Heart right ventricle (tissue), 16 donors: ENCODE data around the gene SPTBN4. TPM values are rescaled to one million over a fixed set of nuclear protein-coding genes. Genes with fewer than 3 reads are reported as not detected.
A peak's percentile ranks its signal among the peaks of the same experiment; 100 is the strongest.

Experiments
- ATAC-seq, 8 donors: fragments of 200-7000 bp; cut with Tn5 transposase; one replicate each; pipeline ENCODE4 v1.9.1; 2020; ENCODE audit warnings: mild to moderate bottlenecking in 8 of 8, moderate library complexity in 8 of 8, moderate number of reproducible peaks in 1 of 8
- DNase-seq, 2 donors: peaks; one replicate each; pipeline ENCODE4 v3.0.0-alpha.2; 2020
- H3K27ac ChIP-seq, 10 donors: fragments of 200-600 bp; sonication (generic) in 2 of 10; one replicate each; pipeline versions ENCODE4 v1.5.0 to v1.8.0; 2020 to 2022; ENCODE audit warnings: mild to moderate bottlenecking in 3 of 10
- H3K27me3 ChIP-seq, 7 donors: fragments of 200-600 bp; one replicate each; pipeline ENCODE4 v1.8.0; 2021 to 2022; ENCODE audit warnings: mild to moderate bottlenecking in 2 of 7
- H3K36me3 ChIP-seq, 9 donors: fragments of 200-600 bp; sonication (generic) in 1 of 9; one replicate each; pipeline versions ENCODE4 v1.5.0 to v1.8.0; 2020 to 2022; ENCODE audit warnings: mild to moderate bottlenecking in 2 of 9
- H3K4me1 ChIP-seq, 9 donors: fragments of 200-600 bp; sonication (generic) in 1 of 9; one replicate each; pipeline versions ENCODE4 v1.5.0 to v1.8.0; 2020 to 2022; ENCODE audit warnings: mild to moderate bottlenecking in 4 of 9
- H3K4me3 ChIP-seq, 10 donors: fragments of 200-600 bp; sonication (generic) in 2 of 10; one replicate each; pipeline versions ENCODE4 v1.5.0 to v1.8.0; 2020 to 2022; ENCODE audit warnings: mild to moderate bottlenecking in 7 of 10, moderate library complexity in 2 of 10
- H3K9me3 ChIP-seq, 11 donors: fragments of 200-600 bp in 10 of 11; sonication (generic) in 2 of 11; one replicate each; pipeline versions ENCODE4 v1.5.0 to v1.8.0; 2013 to 2022; ENCODE audit warnings: mild to moderate bottlenecking in 2 of 11, control low read depth in 1 of 11, moderate library complexity in 1 of 11
- WGBS, 2 donors: extraction: QIAGEN DNeasy Blood & Tissue Kit; methylation state at CpG; one replicate each; pipeline ENCODE4 v1.1.7; 2013; ENCODE audit warnings: inconsistent platforms in 1 of 2; 5-methylcytosine and 5-hydroxymethylcytosine counted together
- intact Hi-C, 10 donors: fragments of 100-400 bp; cut with DNase I; formaldehyde crosslinking; loops; one replicate each; pipeline versions ENCODE4 v1.11.1 to v1.14.2; 2022
- polyA plus RNA-seq, 2 donors: library from polyadenylated mRNA; stranded (reverse); fragments of 200-250 nt; gene quantifications; one replicate each; pipeline ENCODE4 v1.2.3, GENCODE V29; 2013
- total RNA-seq, 10 donors: library from RNA; stranded (reverse); fragmentation: NEBNext Ultra II Directional in 3 of 10; extraction: Animal tissue kit (Norgen Biotek cat#: 25700) in 3 of 10; gene quantifications; one replicate each; pipeline versions ENCODE4 v1.2.1 to v1.2.4, GENCODE V29; 2021 to 2023
- TF ChIP-seq, protein P1 (sequence below), 9 donors: fragments of 200-600 bp; sonication (generic) in 2 of 9; IDR thresholded peaks; one replicate each; pipeline versions ENCODE4 v1.5.0 to v1.8.0; 2021 to 2022; ENCODE audit warnings: antibody characterized with exemption in 9 of 9, mild to moderate bottlenecking in 5 of 9, moderate library complexity in 1 of 9
- donor health status: Arrhythmogenic right ventricular cardiomyopathy.
- donor health status: ischemic (EF 13 %, LVEDD 7.1; RV severe dilation, severe dysfunction).
- donor health status: healthy with polysubstance abuse.
- donor health status: DM: no; HTN: yes; CAD: no.
- donor health status: DM: no; HTN: no; CAD: no.
- donor health status: ischemic (EF 25% LVEDD 6.9; RV normal size, moderate dysfunction).
- donor health status: ischemic (EF 25% LVEDD 5.7; RV mildly dilated, moderate dysfunction).
- donor health status: healthy.
- donor health status: DM: yes; HTN: yes; CAD: no.
- donor health status: Ischemic cardiomyopathy.
- donor health status: ischemic (EF 35%, LVEDD 5.7; RV mildly dilated, moderate dysfunction).
- donor health status: nonischemic (EF 11% LVEDD 7.7; RV severe dilation, severe dysfunction).
- donor health status: DM: yes; HTN: yes; CAD: no.
- donor health status: PGD.
- donor health status: ischemic (EF 29% LVEDD 5.4; RV normal size, mild dysfunction).
- donor health status: nonischemic (EF 23%, LVEDD 6.1; RV moderate dilation, normal function).

SPTBN4 gene
- total and polyA plus RNA-seq, 12 donors = 3.0 to 13.8 (median 4.9) TPM

DNA sequence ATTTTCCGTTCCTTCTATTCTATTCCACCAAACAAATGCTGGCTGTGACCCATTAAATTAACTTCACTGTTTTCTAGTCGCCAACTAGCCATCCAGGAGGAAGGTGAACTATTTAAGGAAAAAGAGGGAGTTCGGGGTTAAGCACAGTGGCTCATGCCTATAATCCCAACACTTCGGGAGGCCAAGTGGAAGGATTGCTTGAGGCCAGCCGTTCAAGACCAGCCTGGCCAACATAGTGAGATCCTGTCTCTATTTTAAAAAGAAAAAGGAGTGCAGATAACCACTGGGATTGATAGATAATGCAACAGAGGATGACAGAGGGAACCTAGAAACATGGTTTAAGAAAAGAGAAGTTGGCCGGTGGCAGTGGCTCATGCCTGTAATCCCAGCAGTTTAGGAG lies 44.7 kb downstream of the SPTBN4 start:
- DNase-seq (no peak), ATAC-seq (no peak)
- 75 to 87% methylated on average over 6 of the region's 6 CpGs for WGBS, 2 donors
- peaks cover 0 to 8% (median 3%) of the 10 kb centered on the region in 9 donors for H3K4me1 ChIP-seq
- no peak overlapping the region for H3K27ac ChIP-seq
- H3K4me3 ChIP-seq = no peak overlapping the region
- H3K27me3 ChIP-seq = peaks cover 0 to 59% (median 29%) of the 10 kb centered on the region in 7 donors
- intact Hi-C loops = no loop called here
- no peaks in the 10 kb centered on the region for H3K9me3 ChIP-seq
- TF ChIP-seq, protein P1, sequence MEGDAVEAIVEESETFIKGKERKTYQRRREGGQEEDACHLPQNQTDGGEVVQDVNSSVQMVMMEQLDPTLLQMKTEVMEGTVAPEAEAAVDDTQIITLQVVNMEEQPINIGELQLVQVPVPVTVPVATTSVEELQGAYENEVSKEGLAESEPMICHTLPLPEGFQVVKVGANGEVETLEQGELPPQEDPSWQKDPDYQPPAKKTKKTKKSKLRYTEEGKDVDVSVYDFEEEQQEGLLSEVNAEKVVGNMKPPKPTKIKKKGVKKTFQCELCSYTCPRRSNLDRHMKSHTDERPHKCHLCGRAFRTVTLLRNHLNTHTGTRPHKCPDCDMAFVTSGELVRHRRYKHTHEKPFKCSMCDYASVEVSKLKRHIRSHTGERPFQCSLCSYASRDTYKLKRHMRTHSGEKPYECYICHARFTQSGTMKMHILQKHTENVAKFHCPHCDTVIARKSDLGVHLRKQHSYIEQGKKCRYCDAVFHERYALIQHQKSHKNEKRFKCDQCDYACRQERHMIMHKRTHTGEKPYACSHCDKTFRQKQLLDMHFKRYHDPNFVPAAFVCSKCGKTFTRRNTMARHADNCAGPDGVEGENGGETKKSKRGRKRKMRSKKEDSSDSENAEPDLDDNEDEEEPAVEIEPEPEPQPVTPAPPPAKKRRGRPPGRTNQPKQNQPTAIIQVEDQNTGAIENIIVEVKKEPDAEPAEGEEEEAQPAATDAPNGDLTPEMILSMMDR (IDR thresholded peaks at IDR 0.05) = no peak
- no peaks in the 10 kb centered on the region for H3K36me3 ChIP-seq

GRCh38 chr19:40512110-40512472 lies 45.3 kb downstream of the SPTBN4 start:
- peak in 1 of 8 donors; percentile 15 for ATAC-seq

DNA sequence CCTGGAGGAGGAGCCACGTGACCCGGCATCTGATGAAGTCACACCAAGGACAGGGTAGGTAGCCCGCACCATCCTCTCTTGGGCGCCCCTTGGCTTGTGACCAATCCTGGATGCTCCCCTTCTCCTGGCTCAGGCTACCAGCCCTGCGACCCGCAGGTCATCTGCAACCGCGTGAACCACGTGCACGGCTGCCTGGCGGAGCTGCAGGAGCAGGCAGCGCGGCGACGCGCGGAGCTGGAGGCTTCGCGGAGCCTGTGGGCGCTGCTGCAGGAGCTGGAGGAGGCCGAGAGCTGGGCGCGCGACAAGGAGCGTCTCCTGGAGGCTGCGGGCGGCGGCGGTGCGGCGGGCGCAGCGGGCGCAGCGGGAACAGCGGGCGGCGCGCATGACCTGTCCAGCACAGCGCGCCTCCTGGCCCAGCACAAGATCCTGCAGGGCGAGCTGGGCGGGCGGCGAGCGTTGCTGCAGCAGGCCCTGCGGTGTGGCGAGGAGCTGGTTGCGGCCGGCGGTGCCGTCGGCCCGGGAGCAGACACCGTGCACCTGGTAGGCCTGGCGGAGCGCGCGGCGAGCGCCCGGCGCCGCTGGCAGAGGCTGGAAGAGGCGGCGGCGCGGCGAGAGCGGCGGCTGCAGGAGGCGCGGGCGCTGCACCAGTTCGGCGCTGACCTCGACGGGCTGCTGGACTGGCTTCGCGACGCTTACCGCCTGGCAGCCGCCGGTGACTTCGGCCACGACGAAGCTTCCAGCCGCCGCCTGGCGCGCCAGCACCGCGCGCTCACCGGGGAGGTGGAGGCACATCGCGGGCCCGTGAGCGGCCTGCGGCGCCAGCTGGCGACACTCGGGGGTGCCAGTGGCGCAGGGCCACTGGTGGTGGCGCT lies 45.9 kb downstream of the SPTBN4 start:
- 4 to 5% methylated on average over 101 to 105 of the region's 105 CpGs for WGBS, 2 donors
- Histone ChIP-seq H3K9me3 (no peaks in the 10 kb centered on the region), H3K27ac (no peak overlapping the region), H3K27me3 (peaks cover 0 to 59% (median 29%) of the 10 kb centered on the region in 7 donors), H3K36me3 (no peaks in the 10 kb centered on the region), H3K4me3 (peak overlapping the region in 2 of 10 donors; percentile 10 to 15), H3K4me1 (peaks cover 0 to 8% (median 3%) of the 10 kb centered on the region in 9 donors)
- no peak for DNase-seq
- TF ChIP-seq, protein P1 (IDR thresholded peaks at IDR 0.05) = no peak
- intact Hi-C loops = no loop called here
- ATAC-seq = peak in 5 of 8 donors; percentile 29 to 74 (median 43)

More at GRCh38 chr19:40512110-40512472, 45.3 kb downstream of the SPTBN4 start:
- H3K27ac ChIP-seq = no peak overlapping the region
- H3K4me1 ChIP-seq = peaks cover 0 to 8% (median 3%) of the 10 kb centered on the region in 9 donors
- whole genome bisulfite sequencing, 2 donors = 27 to 28% methylated on average over 1 of the region's 1 CpG
- no peak for DNase-seq
- no peaks in the 10 kb centered on the region for H3K36me3 ChIP-seq
- no peaks in the 10 kb centered on the region for H3K9me3 ChIP-seq
- H3K27me3 ChIP-seq = peaks cover 0 to 59% (median 29%) of the 10 kb centered on the region in 7 donors
- TF ChIP-seq, protein P1 (IDR thresholded peaks at IDR 0.05) = no peak
- no peak overlapping the region for H3K4me3 ChIP-seq
- intact Hi-C loops = no loop called here

DNA sequence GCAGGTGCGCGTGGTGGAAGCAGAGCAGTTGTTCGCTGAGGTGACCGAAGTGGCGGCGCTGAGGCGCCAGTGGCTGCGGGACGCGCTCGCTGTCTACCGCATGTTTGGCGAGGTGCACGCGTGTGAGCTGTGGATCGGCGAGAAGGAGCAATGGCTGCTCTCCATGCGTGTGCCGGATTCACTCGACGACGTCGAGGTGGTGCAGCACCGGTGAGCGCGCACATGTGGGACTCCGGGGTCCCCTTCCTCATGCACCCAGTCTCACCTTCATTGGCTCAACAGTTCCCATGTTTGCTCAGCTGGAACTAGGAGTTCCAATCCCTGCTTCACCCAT lies 46.5 kb downstream of the SPTBN4 start:
- intact Hi-C loops = no loop called here
- WGBS, 2 donors = 59 to 60% methylated on average over 27 of the region's 27 CpGs
- H3K4me3 ChIP-seq = no peak overlapping the region

More for the DNA sequence above, 46.5 kb downstream of the SPTBN4 start:
- DNase-seq (no peak), ATAC-seq (no peak)
- H3K27me3 ChIP-seq = peaks cover 0 to 62% (median 33%) of the 10 kb centered on the region in 7 donors
- TF ChIP-seq, protein P1 (IDR thresholded peaks at IDR 0.05) = no peak
- no peaks in the 10 kb centered on the region for H3K36me3 ChIP-seq
- H3K9me3 ChIP-seq = no peaks in the 10 kb centered on the region
- H3K27ac ChIP-seq = no peak overlapping the region
- peaks cover 0 to 8% (median 3%) of the 10 kb centered on the region in 9 donors for H3K4me1 ChIP-seq
